CD4-positive, alpha-beta T cell treated with Interleukin-12 subunit alpha and Interleukin-12 subunit beta, for 1 hour (primary cell): Measurements from ENCODE around the gene THSD8.

Source experiments
- DNase-seq: peaks from one replicate; pipeline ENCODE4 v3.0.0-alpha.2; 2020

THSD8 gene

GRCh38 chr19:12801466-12802266 lies at the start of gene THSD8, which contains the start of gene PRDX2:
Gene THSD8 (plus strand): TSS chr19:12802069. CDS start chr19:12802072, 3 bp downstream.
Gene PRDX2 (minus strand): TSS chr19:12801800. CDS start chr19:12801261, 539 bp downstream.
- peak; percentile 83 for DNase-seq

DNA sequence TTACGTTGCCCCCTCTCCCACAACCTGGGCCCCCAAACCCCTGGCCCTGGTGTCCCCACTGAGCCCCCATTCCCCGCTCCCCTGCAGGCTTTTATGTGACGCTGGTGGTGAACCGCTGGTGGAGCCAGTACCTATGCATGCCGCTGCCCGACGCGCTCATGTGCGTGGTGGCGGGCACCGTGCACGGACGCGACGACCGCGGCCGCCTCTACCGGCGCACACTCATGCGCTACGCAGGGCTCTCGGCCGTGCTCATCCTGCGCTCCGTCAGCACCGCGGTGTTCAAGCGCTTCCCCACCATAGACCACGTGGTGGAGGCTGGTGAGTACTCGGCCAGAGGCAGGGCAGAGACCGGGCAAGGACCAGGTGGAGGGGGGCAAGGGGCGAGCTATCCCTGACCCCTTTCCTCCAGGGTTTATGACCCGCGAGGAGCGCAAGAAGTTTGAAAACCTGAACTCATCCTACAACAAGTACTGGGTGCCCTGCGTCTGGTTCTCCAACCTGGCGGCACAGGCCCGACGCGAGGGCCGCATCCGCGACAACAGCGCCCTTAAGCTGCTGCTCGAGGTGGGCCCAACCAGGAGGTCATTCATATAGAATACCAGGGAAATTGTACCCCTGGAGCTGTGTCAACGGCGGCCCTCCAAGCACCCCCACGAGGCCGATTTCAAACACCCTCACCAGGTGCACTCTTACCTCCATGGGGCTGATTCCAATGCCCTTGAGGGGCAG lies 47.2 kb upstream of the THSD8 start:
- no peak for DNase-seq

- no peak for DNase-seq
Observed at GRCh38 chr19:12756150-12756883, 45.6 kb upstream of the THSD8 start.

- DNase-seq: peak; percentile 72
Observed at GRCh38 chr19:12757544-12758274, 44.2 kb upstream of the THSD8 start.

DNA sequence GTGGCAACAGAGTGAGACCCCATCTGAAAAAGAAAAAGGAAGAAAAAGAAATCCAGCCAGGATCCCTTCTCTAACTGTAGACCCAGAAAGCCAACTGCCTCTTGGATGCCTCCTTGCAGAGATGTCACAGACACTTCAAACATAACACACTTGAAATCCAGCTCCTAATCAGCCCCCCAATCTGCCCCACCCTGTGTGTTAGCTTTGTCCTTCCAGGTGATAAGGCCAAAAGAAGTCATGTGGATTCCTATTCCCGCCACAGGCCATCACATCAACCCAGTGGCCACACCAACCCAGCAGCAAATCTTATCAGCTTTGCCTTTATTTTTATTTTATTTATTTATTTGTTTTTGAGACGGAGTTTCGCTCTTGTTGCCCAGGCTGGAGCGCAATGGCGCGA lies 42.2 kb upstream of the THSD8 start:
- no peak for DNase-seq

DNA sequence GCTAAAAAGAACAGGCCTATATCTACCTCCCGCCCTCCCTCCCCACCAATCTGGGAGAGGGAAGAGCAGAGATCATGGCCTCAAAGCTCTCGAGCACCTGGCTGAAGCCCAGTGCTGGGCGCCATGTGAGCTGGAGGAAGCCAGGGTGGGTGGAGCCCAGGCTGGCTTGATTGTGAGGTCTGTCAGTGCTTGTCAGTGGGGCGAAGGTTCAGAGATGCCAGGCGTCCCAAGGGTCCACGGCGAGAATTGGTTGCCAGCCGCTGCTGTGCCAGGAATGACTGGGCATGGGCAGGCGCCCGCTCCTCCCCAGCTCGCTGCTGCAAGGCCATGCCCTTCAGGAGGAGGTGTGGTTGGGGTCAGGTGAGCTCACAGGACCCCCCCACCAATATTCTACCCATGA lies 38.8 kb upstream of the THSD8 start:
- DNase-seq: no peak

GRCh38 chr19:12764698-12765097 lies 37.2 kb upstream of the THSD8 start:
- no peak for DNase-seq

- DNase-seq: peak; percentile 87
Observed at GRCh38 chr19:12766051-12766521, 35.8 kb upstream of the THSD8 start.

DNA sequence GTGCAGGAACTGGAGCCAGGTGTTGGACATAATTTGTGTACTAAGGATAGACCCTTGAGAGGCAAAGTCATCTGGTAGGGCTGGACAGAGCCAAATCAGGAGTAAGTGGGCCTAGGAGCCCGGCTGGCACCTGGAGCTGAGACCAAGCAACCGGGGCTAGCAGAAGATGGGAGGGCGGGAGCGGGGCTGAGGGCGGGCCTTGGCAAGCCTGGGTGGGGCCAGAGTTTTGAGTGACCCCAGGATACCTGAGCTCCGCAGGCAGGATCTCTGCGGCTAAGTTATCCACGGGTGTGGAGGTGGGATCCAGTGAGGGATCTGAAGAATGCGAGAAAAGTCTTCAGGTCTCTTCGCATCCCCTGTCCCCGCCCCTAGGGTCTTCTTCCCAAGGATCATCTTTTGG lies 34.7 kb upstream of the THSD8 start:
- no peak for DNase-seq

GRCh38 chr19:12767666-12768065 lies 34.2 kb upstream of the THSD8 start:
- no peak for DNase-seq

GRCh38 chr19:12769689-12770088 lies 32.2 kb upstream of the THSD8 start:
- peak; percentile 80 for DNase-seq

DNA sequence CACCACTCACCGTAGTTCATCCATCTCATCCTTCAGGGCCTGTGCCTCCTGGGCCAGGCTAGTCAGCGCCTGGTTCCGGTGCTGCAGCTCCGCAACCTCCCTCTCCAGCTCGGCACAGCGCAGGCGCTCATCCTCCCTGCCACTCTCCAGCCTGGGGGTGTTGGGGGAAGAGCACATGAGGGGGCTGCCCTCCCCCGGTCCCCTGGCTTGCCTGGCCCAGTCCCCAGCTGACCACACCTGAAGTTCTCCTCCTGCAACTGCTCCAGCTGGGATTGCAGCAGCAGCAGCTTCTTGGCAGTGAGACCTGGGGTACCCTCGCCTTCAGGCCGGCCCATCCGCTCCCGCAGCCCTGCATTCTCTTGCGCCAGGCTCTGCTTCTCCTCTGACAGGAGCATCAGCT lies 30.9 kb upstream of the THSD8 start:
- no peak for DNase-seq

DNA sequence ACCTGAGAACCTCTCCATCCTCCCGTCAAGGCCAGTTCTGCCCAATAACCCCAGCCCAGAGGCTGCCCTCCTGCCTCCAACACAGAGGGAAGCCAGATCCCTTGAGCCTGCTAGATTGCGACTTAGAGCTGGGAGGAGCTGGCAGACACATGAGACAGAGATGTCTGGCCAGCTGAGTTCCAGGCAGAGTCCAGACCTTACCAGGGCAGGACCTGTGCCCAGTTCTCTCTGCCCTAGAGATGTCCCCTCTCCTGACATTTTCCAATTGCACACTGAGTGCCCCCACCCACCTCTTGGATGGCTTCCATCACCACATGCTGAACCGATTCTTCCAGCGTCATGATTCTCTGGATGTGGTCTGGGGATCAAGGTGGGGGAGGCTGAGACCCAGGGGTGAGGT lies 29.5 kb upstream of the THSD8 start:
- DNase-seq: no peak

- DNase-seq: no peak
Observed at GRCh38 chr19:12773571-12773970, 28.3 kb upstream of the THSD8 start.

DNA sequence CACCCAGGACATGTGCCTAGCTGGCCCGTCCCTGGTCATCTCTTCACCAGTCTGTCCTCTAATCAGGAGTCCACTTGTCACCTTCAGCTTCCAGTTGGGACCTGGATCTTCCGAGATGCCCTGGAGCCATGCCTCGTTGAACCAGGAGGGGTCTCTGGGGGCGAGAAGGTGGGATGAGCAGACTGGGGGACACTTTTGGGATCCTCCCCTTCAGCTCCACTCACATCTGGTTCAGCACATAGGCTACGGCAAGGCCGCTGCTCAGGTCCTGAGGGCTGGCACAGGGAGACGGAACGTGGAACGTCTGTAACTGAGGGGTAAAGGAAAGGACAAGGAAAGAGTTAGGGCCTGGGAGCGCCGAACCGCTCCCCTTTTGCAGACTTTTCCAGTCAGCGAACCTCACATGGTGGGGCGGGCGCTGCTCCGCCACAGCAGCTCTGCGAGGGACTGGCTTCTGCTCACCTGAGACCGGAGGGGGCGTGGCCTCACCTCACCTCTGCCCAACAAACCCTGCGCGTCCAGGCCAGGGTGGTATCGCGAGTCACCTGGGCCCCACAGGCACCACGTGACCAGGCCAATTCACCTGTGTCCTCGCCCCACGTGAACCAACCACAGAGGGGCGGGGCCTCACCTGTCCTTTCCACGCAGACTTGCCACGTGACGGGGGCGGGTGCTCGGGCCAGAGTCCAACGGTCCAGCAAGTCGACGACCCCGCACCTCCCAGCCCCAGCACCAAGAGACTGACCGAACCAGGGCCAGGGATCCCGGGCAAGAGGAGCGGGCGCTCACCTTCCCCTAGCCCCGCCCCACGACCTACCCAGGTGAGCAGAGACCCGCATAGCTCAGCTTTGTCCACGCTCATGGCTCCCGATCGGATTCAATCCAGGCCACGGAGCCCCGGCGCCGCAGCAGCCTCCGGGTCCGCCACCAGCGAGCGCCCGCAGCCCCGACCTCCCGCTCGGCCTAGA lies 27.0 kb upstream of the THSD8 start, which contains the start of gene HOOK2:
TSS of gene HOOK2 (minus strand) at position 965 of the 968 bp plus-strand sequence. CDS start at position 862, 103 bp downstream.
- DNase-seq: peak; percentile 74

- DNase-seq: peak; percentile 84
Observed at GRCh38 chr19:12777217-12778016, 24.5 kb upstream of the THSD8 start.

DNA sequence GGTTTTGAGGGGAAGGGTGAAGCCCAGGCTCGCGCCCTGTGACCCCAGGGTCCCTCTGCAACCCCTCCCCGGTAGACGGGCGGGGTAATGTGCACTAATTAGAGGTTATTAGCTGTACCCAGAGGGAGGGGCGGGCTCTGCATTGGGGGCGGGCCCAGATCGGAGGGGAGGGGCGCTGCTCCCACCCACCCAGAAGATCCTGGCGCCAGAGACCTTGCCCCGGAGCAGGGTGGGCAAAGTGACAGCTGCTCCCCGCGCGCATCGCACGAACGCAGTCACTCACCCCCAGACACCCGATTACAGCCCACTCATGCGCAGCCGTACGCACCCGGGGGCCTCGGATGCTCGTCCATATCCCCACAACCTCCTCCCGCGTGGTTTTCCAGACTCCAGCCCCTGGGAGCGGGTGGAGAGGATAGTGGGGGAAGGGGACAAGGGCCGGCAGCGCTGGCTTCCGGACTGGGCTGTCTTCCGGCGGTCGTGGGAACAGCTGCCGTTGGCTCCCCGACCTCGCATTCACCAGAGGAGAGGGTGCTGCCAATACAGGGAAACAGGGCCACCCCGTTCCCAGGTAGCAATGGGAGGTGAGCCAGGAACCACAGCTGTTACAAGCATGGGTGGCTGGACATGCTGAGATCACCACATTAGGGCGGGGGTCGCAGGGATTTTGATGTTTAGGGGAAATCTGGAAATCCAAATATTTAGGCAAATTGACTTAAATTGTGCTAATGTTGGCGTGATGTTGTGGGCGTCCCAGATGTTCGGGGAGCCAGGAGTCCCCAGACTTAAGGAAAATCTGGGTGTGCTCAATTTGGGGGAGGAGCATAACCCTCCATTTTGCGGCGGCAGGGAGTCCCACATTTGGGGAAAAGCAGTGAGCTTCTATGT lies 23.6 kb upstream of the THSD8 start:
- DNase-seq: peak; percentile 57

DNA sequence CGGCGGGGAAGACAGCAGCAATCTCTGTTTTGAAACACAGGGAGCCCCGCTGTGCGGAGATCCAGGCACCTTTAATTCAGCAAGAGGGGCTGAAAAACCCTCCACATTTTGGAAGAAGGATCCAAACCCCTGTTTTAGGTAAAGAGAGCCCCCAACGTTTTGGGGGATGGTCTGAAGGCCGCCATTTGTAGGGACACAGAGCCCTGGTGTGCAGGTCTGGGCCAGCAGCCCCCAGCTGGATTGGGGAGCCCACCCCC lies 23.0 kb upstream of the THSD8 start:
- no peak for DNase-seq

DNA sequence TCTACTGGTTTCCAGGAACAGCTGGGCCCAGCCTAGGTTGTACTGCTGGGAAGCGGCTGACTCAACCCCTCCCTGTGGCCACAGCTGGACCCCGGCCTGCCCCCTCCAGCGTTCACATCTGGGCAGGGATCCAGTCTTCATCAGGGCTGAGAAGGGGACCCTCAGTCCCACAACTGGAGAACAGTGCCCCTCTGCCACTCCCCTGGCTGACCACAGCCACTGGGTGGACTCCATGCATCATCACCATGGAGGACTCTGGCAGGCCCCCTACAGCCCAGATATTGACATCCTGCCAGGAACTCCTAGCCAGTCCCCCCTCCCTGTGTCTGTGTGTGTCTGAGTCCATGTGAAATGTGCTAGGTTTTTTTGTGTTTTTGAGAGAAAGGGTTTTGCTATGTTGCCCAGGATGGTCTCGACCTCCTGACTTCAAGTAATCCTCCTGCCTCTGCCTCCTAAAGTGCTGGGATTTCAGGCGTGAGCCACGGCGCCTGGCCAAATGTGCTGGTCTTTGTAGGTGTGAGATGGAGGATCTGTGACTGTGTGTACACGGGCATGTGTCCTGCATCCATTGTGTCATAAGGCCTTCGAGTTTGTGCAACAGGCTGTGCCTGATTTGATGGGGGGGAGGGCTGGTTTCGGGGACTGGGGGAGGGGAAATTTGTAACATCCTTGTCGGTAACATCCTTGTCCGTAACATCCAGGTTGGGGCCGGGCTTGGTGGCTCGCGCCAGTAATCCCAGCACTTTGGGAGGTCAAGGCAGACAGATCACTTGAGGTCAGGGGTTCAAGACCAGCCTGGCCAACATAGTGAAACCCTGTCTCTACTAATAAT lies 22.5 kb upstream of the THSD8 start:
- DNase-seq: peak; percentile 26
